NOMO-1 treated with dmso at 0.1 percent for 144 hours (cell line): ENCODE results near the gene MTF2.

Experiments used
- DNase-seq: peaks from one replicate; lab custom pipeline; 2025; ENCODE audit not compliant: unreplicated experiment; lab: John Stamatoyannopoulos, UW

The MTF2 gene

GRCh38 chr1:93179886-93180722, 101.0 kb downstream of the MTF2 start, which contains the start of gene TMED5:
TSS of gene TMED5 (minus strand) at chr1:93180413. CDS start at chr1:93180242, 171 bp downstream.
- peak; percentile 96 for DNase-seq

- DNase-seq = peak; percentile 25
Measured at GRCh38 chr1:93180723-93181613, 101.9 kb downstream of the MTF2 start, which contains the start of gene CCDC18. TSS of gene CCDC18 (plus strand) at chr1:93180724. CDS start at chr1:93183362, 2,638 bp downstream.

DNA sequence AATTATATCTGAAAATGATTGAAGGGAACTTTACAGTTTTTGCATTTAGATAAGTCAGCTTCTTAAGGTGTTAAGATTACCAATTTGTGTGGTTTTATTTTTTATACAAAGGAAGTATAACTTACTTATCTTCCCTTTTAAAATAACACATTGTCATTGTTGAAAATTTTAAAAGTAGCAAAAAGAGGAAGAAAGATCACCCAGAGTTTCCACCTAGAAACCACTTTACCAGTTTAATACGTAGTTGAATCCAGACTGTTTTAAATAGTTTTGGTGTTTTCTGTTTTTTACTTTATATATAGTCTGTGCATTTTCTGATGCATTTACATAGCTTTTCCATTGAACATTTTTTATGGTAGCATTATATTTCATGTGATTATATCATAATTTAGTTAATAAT, 107.6 kb downstream of the MTF2 start:
- peak; percentile 4 for DNase-seq
